Calu3 (cell line): ENCODE results near the gene TCOF1. TPM values are rescaled to one million over a fixed set of nuclear protein-coding genes. Genes with fewer than 3 reads are reported as not detected.

Experiments used
- BruUV-seq: library from RNA; stranded (reverse); fragments of 400-500 nt; replicated peaks from 2 replicates; lab custom pipeline; 2021; lab: Mats Ljungman, UMichigan
- CTCF ChIA-PET: fragments of 300-600 bp; sonication (Branson Sonifier 250); formaldehyde crosslinking; loops from one replicate; lab custom pipeline; 2022; ENCODE audit warnings: antibody characterized with exemption; lab: Charles Lee
- DNase-seq: peaks from one replicate; pipeline ENCODE4 v3.0.0; 2022
- H3K27ac Mint-ChIP-seq: one replicate; pipeline ENCODE4 v1.8.0; 2022; ENCODE audit warnings: mixed read lengths; ENCODE audit not compliant: unreplicated experiment
- H3K27me3 Mint-ChIP-seq: one replicate; pipeline ENCODE4 v1.8.0; 2022; ENCODE audit warnings: mixed read lengths; ENCODE audit not compliant: unreplicated experiment
- H3K36me3 Mint-ChIP-seq: one replicate; pipeline ENCODE4 v1.8.0; 2022; ENCODE audit warnings: mild to moderate bottlenecking, moderate library complexity, mixed read lengths; ENCODE audit not compliant: insufficient read depth, unreplicated experiment
- H3K4me1 Mint-ChIP-seq: one replicate; pipeline ENCODE4 v1.8.0; 2022; ENCODE audit warnings: mild to moderate bottlenecking, low read depth, mixed read lengths; ENCODE audit not compliant: unreplicated experiment
- H3K4me3 Mint-ChIP-seq: one replicate; pipeline ENCODE4 v1.8.0; 2022; ENCODE audit warnings: mild to moderate bottlenecking, low read depth, moderate library complexity, mixed read lengths; ENCODE audit not compliant: unreplicated experiment
- H3K9me3 Mint-ChIP-seq: one replicate; pipeline ENCODE4 v1.8.0; 2022; ENCODE audit warnings: low read depth, mixed read lengths; ENCODE audit not compliant: unreplicated experiment
- intact Hi-C: fragments of 100-400 bp; cut with micrococcal nuclease; formaldehyde crosslinking; loops from one replicate; pipeline ENCODE4 v1.10.0; 2022; ENCODE audit not compliant: unreplicated experiment
- total RNA-seq: library from RNA; stranded (reverse); gene quantifications from 2 replicates; pipeline ENCODE4 v1.2.3, GENCODE V29; 2022
- TF ChIP-seq, protein P1 (sequence below): fragments of 200-600 bp; IDR thresholded peaks from one replicate; pipeline ENCODE4 v1.8.0; 2022; ENCODE audit warnings: antibody characterized with exemption; ENCODE audit not compliant: unreplicated experiment

Gene TCOF1
- total RNA-seq, 1 experiment from 2014 or later = 106 TPM

DNA sequence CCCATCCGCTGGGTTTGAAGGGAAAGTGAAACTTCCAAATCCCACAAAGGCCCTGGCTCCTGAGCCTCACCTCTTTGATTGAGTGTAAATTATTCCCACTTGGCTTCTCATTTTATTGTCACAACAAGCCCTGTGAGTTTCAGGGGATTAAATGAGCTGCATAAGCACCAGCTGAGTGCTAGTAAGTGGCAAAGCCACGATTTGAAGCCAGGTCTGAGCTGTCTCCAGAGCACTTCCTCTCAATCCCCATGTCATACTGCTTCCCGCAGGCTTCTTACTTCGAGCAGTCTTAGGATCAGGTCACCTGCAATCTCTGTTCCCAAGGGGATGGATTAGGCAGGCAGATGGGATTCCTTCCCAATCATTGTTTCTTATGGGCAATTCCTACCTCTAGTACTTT lies 74.1 kb downstream of the TCOF1 start:
- intact Hi-C loops = no loop called here
- Mint-ChIP-seq H3K4me1 (peaks cover 32% of the 10 kb centered on the region), H3K36me3 (peaks cover 11% of the 10 kb centered on the region), H3K27me3 (peaks cover 5% of the 10 kb centered on the region), H3K27ac (no peak overlapping the region), H3K4me3 (no peak overlapping the region), H3K9me3 (no peaks in the 10 kb centered on the region)
- CTCF ChIA-PET = no interaction called here
- BruUV-seq = no TSS peak
- TF ChIP-seq, protein P1, sequence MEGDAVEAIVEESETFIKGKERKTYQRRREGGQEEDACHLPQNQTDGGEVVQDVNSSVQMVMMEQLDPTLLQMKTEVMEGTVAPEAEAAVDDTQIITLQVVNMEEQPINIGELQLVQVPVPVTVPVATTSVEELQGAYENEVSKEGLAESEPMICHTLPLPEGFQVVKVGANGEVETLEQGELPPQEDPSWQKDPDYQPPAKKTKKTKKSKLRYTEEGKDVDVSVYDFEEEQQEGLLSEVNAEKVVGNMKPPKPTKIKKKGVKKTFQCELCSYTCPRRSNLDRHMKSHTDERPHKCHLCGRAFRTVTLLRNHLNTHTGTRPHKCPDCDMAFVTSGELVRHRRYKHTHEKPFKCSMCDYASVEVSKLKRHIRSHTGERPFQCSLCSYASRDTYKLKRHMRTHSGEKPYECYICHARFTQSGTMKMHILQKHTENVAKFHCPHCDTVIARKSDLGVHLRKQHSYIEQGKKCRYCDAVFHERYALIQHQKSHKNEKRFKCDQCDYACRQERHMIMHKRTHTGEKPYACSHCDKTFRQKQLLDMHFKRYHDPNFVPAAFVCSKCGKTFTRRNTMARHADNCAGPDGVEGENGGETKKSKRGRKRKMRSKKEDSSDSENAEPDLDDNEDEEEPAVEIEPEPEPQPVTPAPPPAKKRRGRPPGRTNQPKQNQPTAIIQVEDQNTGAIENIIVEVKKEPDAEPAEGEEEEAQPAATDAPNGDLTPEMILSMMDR = no peak
- no peak for DNase-seq

GRCh38 chr5:150434464-150434863 lies 77.0 kb downstream of the TCOF1 start:
- Mint-ChIP-seq H3K9me3 (no peaks in the 10 kb centered on the region), H3K27me3 (peaks cover 20% of the 10 kb centered on the region), H3K27ac (no peak overlapping the region), H3K36me3 (peaks cover 9% of the 10 kb centered on the region), H3K4me1 (peaks cover 19% of the 10 kb centered on the region), H3K4me3 (no peak overlapping the region)
- CTCF ChIA-PET = interaction anchor here (0.7 kb wide), 1 partner anchor 277 kb away, joined by 5 read pairs; no protein-coding TSS in a partner anchor
- no TSS peak for BruUV-seq
- intact Hi-C loops = no loop called here
- TF ChIP-seq, protein P1 = no peak
- DNase-seq = no peak

DNA sequence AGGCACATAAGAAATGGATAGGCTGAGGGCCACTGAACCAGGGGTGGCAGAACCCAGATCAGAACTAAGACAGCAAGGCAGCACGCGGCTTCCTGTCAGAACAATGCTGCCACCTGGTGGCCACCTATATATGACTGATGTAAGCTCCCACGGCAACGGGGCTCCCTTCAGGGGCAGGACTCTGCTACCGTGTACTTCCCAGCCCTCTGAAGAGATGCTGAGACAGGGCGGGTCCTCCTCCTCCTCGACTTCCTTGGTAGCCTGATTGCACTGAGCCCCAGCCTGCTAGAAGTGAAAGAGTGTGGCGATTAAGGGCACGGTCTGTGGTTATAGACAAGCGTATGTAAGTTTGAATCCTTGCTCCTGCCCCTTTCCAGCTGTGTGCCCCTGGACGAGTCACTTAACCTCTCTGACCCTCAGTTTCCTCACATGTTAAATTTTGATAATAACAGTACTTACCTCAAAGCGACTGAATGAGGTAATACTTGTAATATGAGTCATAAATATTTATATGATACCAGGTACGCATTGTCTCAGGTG lies 78.7 kb downstream of the TCOF1 start:
- TF ChIP-seq, protein P1 = peak; percentile 90
- Mint-ChIP-seq H3K4me3 (no peak overlapping the region), H3K27me3 (peaks cover 20% of the 10 kb centered on the region), H3K27ac (no peak overlapping the region), H3K36me3 (peaks cover 4% of the 10 kb centered on the region), H3K4me1 (peaks cover 18% of the 10 kb centered on the region), H3K9me3 (no peaks in the 10 kb centered on the region)
- CTCF ChIA-PET = interaction anchor here (0.6 to 1.2 kb wide), 9 partner anchors 12 to 261 kb away, joined by 3 to 17 read pairs (median 4); partner anchors contain the start of gene CD74
- peak; percentile 95 for DNase-seq
- intact Hi-C loops = loop anchor here (1.0 to 2.0 kb wide), 4 partner anchors 23 to 305 kb away; partner anchors contain the start of gene CD74
- BruUV-seq = no TSS peak

DNA sequence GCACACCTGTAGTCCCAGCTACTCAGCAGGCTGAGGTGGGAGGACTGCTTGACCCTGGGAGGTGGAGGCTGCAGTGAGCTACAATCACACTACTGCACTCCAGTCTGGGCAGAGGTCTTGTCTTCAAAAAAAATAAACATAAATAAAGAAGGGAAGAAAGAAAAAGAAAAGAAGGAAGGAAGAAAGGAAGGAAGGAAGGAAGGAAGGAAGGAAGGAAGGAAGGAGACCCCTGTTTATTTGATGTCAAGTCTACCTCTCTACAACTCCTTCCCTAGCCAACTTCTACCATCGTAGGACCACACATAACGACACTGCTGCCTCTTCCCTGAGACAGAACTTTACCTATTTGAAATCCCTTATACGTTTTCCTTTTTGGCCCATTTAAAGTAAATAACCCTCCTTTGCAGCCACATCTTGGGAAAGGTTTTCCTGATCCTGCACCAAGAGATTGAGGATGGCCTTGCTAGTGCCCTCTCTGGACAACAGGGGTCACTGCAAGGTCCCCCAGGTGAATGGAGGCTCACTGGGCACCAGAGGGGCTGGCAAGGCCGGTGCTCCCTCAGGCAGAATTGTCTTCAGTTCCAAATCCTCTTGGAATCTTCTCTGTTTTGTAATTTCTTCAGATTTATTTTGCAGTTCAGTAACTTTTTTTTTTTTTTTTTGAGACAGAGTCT lies 81.5 kb downstream of the TCOF1 start:
- intact Hi-C loops = no loop called here
- Mint-ChIP-seq H3K36me3 (peaks cover 19% of the 10 kb centered on the region), H3K4me3 (no peak overlapping the region), H3K9me3 (no peaks in the 10 kb centered on the region), H3K27me3 (peaks cover 20% of the 10 kb centered on the region), H3K27ac (no peak overlapping the region), H3K4me1 (peaks cover 18% of the 10 kb centered on the region)
- BruUV-seq = no TSS peak
- TF ChIP-seq, protein P1 = peak; percentile 49
- peak; percentile 55 for DNase-seq
- CTCF ChIA-PET = interaction anchor here (0.7 kb wide), 2 partner anchors 259 to 326 kb away, joined by 3 to 5 read pairs; no protein-coding TSS in a partner anchor
